Neuron (in vitro differentiated cells): ENCODE data around the gene SEMA5B.

Experiments used
- H2AFZ ChIP-seq: one replicate; pipeline ENCODE4 v1.6.1; 2013; ENCODE audit warnings: low read depth, mild to moderate bottlenecking, inconsistent platforms, low read length, moderate library complexity
- H3K27me3 ChIP-seq: one replicate; pipeline ENCODE4 v1.6.1; 2013; ENCODE audit warnings: low read length; ENCODE audit not compliant: insufficient read depth
- H3K36me3 ChIP-seq: one replicate; pipeline ENCODE4 v1.6.1; 2013; ENCODE audit warnings: low read length; ENCODE audit not compliant: insufficient read depth
- H3K4me1 ChIP-seq: one replicate; pipeline ENCODE4 v1.6.1; 2013; ENCODE audit warnings: low read length; ENCODE audit not compliant: insufficient read depth
- H3K4me3 ChIP-seq: 2 replicates; pipeline ENCODE4 v1.5.1; 2013; ENCODE audit warnings: mild to moderate bottlenecking, low read length, moderate library complexity
- H3K9me3 ChIP-seq: one replicate; pipeline ENCODE4 v1.6.1; 2013; ENCODE audit warnings: low read length

Gene SEMA5B

GRCh38 chr3:122993124-122993978 is 34.2 kb downstream of the SEMA5B start:
- Histone ChIP-seq H3K9me3 (no peaks in the 10 kb centered on the region), H3K4me1 (peaks cover 91% of the 10 kb centered on the region), H3K27me3 (no peaks in the 10 kb centered on the region), H3K36me3 (peaks cover 55% of the 10 kb centered on the region), H2AFZ (no peak overlapping the region), H3K4me3 (no peak overlapping the region)

GRCh38 chr3:122992676-122993075 is 34.9 kb downstream of the SEMA5B start:
- H3K9me3 ChIP-seq, result no peaks in the 10 kb centered on the region
- H3K4me1 ChIP-seq, result peaks cover 91% of the 10 kb centered on the region

GRCh38 chr3:122992133-122992532 is 35.4 kb downstream of the SEMA5B start:
- Histone ChIP-seq H3K4me1 (peaks cover 91% of the 10 kb centered on the region), H3K36me3 (peaks cover 44% of the 10 kb centered on the region), H2AFZ (no peak overlapping the region), H3K27me3 (no peaks in the 10 kb centered on the region), H3K4me3 (no peak overlapping the region), H3K9me3 (no peaks in the 10 kb centered on the region)

More at GRCh38 chr3:122992676-122993075, 34.9 kb downstream of the SEMA5B start:
- Histone ChIP-seq H3K4me3 (no peak overlapping the region), H2AFZ (no peak overlapping the region), H3K36me3 (peaks cover 48% of the 10 kb centered on the region), H3K27me3 (no peaks in the 10 kb centered on the region)

GRCh38 chr3:122991236-122991985 is 36.2 kb downstream of the SEMA5B start:
- Histone ChIP-seq H2AFZ (no peak overlapping the region), H3K36me3 (peaks cover 40% of the 10 kb centered on the region), H3K9me3 (no peaks in the 10 kb centered on the region), H3K4me1 (peaks cover 90% of the 10 kb centered on the region), H3K4me3 (no peak overlapping the region), H3K27me3 (no peaks in the 10 kb centered on the region)

GRCh38 chr3:122989856-122990575 is 37.5 kb downstream of the SEMA5B start:
- peaks cover 96% of the 10 kb centered on the region for H3K4me1 ChIP-seq
- no peaks in the 10 kb centered on the region for H3K27me3 ChIP-seq
- H2AFZ ChIP-seq, result no peak overlapping the region
- H3K4me3 ChIP-seq, result no peak overlapping the region
- H3K9me3 ChIP-seq, result no peaks in the 10 kb centered on the region
- peaks cover 36% of the 10 kb centered on the region for H3K36me3 ChIP-seq

- Histone ChIP-seq H3K36me3 (peaks cover 31% of the 10 kb centered on the region), H3K9me3 (no peaks in the 10 kb centered on the region), H2AFZ (no peak overlapping the region), H3K4me3 (no peak overlapping the region), H3K27me3 (no peaks in the 10 kb centered on the region), H3K4me1 (peaks cover 95% of the 10 kb centered on the region)
Measured at GRCh38 chr3:122988508-122988907, 39.1 kb downstream of the SEMA5B start.

- no peak overlapping the region for H2AFZ ChIP-seq
- H3K36me3 ChIP-seq, result peaks cover 31% of the 10 kb centered on the region
- no peak overlapping the region for H3K4me3 ChIP-seq
- no peaks in the 10 kb centered on the region for H3K9me3 ChIP-seq
- peaks cover 93% of the 10 kb centered on the region for H3K4me1 ChIP-seq
- H3K27me3 ChIP-seq, result no peaks in the 10 kb centered on the region
Measured at GRCh38 chr3:122987736-122988319, 39.7 kb downstream of the SEMA5B start.

- no peak overlapping the region for H3K4me3 ChIP-seq
- no peaks in the 10 kb centered on the region for H3K27me3 ChIP-seq
- peaks cover 93% of the 10 kb centered on the region for H3K4me1 ChIP-seq
- no peaks in the 10 kb centered on the region for H3K9me3 ChIP-seq
- H2AFZ ChIP-seq, result no peak overlapping the region
- peaks cover 27% of the 10 kb centered on the region for H3K36me3 ChIP-seq
Measured at GRCh38 chr3:122987231-122987630, 40.3 kb downstream of the SEMA5B start.

GRCh38 chr3:122986693-122987179 is 40.8 kb downstream of the SEMA5B start:
- peaks cover 92% of the 10 kb centered on the region for H3K4me1 ChIP-seq
- peaks cover 29% of the 10 kb centered on the region for H3K36me3 ChIP-seq

GRCh38 chr3:122985539-122985938 is 42.0 kb downstream of the SEMA5B start:
- peaks cover 81% of the 10 kb centered on the region for H3K4me1 ChIP-seq
- H3K4me3 ChIP-seq, result no peak overlapping the region
- peaks cover 28% of the 10 kb centered on the region for H3K36me3 ChIP-seq
- no peaks in the 10 kb centered on the region for H3K27me3 ChIP-seq
- no peak overlapping the region for H2AFZ ChIP-seq
- no peaks in the 10 kb centered on the region for H3K9me3 ChIP-seq

More at GRCh38 chr3:122986693-122987179, 40.8 kb downstream of the SEMA5B start:
- Histone ChIP-seq H2AFZ (no peak overlapping the region), H3K4me3 (no peak overlapping the region), H3K27me3 (no peaks in the 10 kb centered on the region), H3K9me3 (no peaks in the 10 kb centered on the region)

GRCh38 chr3:122984650-122985049 is 42.9 kb downstream of the SEMA5B start:
- H3K36me3 ChIP-seq, result peaks cover 27% of the 10 kb centered on the region
- no peak overlapping the region for H2AFZ ChIP-seq
- H3K4me1 ChIP-seq, result peaks cover 74% of the 10 kb centered on the region
- no peaks in the 10 kb centered on the region for H3K9me3 ChIP-seq
- no peak overlapping the region for H3K4me3 ChIP-seq
- no peaks in the 10 kb centered on the region for H3K27me3 ChIP-seq

- H3K4me3 ChIP-seq, result no peak overlapping the region
- peaks cover 74% of the 10 kb centered on the region for H3K4me1 ChIP-seq
- H3K27me3 ChIP-seq, result no peaks in the 10 kb centered on the region
- peaks cover 29% of the 10 kb centered on the region for H3K36me3 ChIP-seq
- H2AFZ ChIP-seq, result no peak overlapping the region
- no peaks in the 10 kb centered on the region for H3K9me3 ChIP-seq
Measured at GRCh38 chr3:122984007-122984406, 43.6 kb downstream of the SEMA5B start.
